HG03139 (cell line): ENCODE results near the gene HARS2.
"Not testable (repeated sequence)": the region's sequence is repeated elsewhere in the genome, so short reads cannot be mapped to it uniquely, and the experiment has no call there.

Source experiments
- ATAC-seq: cut with Tn5 transposase; IDR thresholded peaks from one replicate; pipeline ENCODE4 v1.9.1; 2021; ENCODE audit not compliant: unreplicated experiment

The HARS2 gene

DNA sequence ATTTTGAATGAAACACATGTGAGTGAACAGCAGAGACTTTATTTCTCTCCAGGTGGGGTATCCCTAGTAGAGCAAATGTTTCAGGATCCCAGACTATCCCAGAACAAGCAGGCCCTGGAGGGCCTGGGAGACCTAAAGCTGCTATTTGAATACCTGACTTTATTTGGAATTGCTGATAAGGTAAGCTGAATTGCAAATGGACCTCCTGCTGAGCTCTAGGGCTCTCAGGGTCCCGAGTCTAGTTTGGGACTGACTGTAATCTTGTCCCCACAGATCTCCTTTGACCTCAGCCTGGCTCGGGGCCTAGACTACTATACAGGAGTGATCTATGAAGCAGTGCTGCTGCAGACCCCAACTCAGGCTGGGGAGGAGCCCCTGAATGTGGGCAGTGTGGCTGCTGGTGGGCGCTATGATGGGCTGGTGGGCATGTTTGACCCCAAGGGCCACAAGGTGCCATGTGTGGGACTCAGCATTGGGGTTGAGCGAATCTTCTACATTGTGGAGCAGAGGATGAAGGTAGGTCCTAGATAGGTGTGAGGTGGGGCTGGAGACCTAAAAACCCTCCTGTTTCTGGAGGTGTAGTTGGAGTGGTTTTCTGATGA is 5.7 kb downstream of the HARS2 start:
- ATAC-seq: no peak

DNA sequence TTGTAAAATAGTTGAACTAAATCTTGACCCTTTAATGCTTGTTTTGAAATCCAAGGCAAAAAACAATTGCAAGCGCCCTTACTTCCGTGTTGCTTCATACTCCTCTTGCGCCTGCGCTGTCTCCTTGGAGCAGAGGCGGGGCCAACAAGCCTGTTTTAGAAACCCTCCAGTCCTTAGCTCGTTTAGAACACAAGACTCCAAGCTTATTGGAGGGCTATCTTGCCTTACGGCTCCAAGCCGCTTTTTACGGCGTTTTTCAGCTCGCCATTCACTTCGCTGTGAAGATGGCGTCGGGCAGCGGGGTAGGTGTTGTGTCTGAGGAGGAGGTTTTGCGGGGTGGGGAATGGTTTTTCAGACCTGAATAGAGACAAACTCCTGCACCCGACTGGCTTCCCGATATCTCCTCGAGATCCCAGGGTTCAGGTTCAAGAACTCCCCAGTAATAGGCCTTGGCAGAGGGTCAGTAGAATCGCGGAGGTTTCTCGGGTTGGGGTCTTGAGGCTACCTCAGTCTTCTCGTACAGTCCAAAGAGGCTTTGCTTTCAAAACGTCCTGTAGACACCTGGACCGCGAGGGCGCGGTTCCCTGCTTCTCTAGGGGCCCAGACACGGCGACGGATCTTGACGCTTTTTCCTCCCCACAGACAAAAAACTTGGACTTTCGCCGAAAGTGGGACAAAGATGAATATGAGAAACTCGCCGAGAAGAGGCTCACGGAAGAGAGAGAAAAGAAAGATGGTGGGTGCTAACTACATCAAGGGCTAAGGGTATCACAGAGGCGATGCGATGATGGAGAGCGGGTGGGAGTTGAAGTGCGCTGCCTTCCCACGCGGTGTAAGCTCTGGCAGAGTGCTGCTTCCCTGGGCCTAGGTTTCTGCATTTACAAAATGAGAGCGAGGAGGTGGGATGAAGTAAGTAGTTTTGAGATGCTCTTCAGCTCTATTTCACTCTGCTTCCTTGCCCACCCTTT is 9.2 kb downstream of the HARS2 start, which contains the start of gene ZMAT2:
Gene ZMAT2 (plus strand): TSS at position 271 of the 968 bp plus-strand sequence. CDS start 14 bp downstream, at position 285.
- peak; percentile 96 for ATAC-seq

DNA sequence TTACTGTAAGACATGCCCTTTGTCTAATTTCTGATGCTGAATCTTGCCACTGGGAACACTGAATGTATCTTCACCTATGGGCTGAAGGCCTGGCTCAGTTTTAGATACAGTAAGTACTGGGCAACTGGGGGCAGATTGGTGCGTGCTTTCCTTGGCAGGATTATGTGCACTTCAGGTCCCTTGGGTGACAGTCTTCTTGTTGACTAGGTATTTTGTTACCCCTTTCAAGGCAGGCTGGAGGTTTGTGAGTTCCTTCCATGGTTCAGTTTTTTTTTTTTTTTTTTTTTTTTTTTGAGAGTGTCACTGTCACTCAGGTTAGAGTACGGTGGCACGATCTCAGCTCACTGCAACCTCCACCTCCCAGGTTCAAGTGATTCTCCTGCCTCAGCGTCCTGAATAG is 16.6 kb downstream of the HARS2 start:
- no peak for ATAC-seq

DNA sequence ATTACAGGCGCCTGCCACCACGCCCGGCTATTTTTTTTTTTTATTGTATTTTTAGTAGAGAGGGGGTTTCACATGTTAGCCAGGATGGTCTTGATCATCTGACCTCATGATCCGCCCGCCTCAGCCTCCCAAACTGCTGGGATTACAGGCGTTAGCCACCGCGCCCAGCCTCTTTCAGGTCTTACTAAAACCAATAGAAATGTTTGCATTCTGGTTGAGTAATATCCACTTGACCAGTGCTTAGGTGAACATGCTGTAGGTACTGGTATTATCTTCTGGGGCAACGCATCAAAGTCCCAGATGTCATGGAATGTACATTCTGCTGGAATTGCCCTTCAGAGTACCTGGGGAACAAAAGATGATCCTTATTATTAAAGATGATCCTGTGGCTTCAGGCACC is 17.5 kb downstream of the HARS2 start:
- ATAC-seq: not testable (repeated sequence)

DNA sequence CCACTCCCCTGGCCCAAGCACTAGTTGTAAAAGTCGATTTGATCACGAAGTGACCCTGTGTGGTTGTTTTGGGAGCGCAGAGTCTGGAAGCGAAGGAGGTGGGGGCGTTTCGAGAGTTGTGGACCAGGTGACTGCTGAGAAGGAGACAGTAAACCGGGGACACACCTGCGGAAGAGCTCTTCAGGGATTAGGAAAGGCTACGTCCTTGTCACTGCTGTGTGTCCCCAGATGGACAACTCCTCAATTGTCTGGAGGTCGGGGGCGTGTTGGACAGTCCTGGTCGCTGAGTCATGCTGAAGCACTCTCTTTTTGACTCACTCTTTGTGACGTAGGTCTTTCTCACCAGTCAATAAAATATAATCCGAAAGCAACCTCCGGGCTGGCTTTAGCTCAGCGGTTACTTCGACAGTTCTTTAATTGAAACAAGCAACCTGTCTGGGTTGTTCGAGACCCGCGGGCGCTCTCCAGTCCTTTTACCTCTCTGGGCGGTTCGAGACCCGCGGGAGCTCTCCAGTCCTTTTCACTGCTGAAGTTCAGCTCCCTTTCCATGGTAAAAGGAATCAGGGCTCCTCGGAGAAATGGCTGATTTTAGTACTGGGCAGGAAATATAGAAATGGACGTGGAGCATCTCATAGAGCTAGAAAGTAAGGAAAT is 19.8 kb downstream of the HARS2 start:
- ATAC-seq: peak; percentile 85

DNA sequence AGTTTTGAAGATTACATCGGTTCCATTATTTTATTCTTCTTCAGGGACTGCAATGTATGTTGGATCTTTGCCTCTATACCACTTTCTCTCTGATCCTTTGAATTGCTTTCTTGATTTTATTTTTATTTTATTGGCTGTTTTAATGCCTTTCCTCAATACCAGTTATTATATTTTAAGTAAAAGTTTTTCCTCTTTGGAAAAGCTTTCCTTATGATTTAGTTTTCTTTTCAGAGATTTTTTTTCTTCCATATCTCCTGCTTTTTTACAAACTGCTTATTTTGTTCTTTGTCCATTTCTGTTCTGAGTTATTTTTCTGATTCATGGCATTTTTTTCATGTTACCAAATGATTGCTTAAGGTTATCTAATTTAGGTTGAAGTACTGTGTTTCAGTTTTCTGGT is 20.5 kb downstream of the HARS2 start:
- no peak for ATAC-seq

DNA sequence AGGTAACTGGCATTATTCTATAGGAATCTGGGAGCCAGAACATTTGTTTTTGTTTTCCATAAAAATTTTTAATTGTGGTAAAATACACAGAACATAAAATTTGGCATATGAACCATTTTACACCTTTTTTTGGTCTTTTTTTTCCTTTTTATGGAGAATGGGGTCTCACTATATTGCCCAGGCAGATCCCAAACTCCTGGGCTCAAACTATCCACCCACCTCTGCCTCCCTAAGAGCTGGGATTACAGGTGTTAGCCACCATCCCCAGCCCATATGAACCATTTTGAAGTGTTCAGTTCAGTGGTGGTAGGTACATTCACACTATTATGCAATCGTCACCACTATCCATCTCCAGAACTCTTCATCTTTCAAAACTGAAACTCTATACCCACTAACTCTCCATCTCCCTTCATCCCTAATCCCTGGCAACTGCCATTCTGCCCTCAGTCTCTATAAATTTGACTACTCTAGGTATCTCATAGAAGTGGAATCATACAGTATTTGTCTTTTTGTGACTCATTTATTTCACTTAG is 22.4 kb downstream of the HARS2 start:
- ATAC-seq: no peak

DNA sequence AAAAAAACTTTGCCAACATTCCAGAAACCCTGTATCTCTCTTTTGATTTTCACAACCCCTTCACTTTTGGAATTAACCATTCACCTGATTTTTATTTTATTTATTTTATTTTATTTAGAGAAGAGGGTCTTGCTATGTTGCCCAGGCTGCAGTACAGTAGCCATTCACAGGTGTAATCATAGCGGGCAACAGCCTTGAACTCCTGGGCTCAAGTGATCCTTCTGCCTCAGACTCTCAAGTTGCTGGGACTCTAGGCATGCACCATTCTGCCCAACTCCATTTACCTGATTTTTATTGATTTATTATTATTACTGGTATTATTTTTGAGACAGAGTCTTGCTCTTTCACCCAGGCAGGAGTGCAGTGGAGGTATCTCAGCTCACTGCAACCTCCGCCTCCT is 25.0 kb downstream of the HARS2 start:
- not testable (repeated sequence) for ATAC-seq

DNA sequence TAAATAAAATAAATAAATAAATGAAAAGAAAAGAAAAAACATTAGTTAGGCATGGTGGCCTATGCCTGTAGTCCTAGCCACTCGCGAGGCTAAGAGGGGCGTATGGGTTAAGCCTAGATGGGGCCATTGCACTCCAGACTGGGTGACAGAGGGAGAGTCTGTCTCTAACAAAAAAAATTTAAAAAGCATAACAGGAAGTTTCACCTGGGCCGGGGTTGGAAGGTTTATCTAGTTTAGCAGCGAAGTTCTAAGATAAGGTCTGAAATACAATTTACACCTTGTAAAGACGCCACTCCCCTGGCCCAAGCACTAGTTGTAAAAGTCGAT is 27.0 kb downstream of the HARS2 start:
- no peak for ATAC-seq

DNA sequence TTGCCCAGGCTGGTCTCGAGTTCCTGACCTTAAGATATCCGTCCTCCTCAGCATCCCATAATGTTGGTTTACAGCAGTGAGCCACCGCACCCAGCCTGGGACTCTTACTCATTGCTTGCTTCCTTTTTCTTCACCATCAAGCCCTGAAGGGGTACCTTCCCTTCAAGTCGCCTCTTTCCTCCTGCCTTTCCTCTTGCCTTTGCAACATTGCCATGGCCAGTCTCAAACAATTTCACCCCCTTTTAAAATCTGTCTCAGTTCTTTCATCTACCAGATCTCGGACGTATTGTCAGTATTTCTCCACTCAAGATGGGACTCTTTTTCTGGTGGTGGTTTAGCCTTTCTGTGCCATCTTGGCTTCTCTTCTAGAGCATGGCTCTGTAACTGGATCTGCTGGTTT is 29.5 kb downstream of the HARS2 start:
- not testable (repeated sequence) for ATAC-seq

DNA sequence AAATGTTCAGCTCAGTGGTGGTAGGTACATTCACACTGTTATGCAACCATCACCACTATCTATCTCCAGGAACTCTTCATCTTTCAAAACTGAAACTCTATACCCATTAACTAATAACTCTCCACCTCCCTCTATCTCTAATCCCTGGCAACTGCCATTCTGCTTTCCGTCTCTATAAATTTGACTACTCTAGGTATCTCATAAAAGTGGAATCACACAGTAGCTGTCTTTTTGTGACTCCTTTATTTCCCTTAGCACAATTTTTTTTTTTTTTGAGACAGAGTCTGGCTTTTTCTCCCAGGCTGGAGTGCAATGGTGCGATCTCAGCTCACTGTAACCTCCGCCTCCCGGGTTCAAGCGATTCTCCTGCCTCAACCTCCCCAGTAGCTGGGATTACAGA is 30.1 kb downstream of the HARS2 start:
- not testable (repeated sequence) for ATAC-seq

DNA sequence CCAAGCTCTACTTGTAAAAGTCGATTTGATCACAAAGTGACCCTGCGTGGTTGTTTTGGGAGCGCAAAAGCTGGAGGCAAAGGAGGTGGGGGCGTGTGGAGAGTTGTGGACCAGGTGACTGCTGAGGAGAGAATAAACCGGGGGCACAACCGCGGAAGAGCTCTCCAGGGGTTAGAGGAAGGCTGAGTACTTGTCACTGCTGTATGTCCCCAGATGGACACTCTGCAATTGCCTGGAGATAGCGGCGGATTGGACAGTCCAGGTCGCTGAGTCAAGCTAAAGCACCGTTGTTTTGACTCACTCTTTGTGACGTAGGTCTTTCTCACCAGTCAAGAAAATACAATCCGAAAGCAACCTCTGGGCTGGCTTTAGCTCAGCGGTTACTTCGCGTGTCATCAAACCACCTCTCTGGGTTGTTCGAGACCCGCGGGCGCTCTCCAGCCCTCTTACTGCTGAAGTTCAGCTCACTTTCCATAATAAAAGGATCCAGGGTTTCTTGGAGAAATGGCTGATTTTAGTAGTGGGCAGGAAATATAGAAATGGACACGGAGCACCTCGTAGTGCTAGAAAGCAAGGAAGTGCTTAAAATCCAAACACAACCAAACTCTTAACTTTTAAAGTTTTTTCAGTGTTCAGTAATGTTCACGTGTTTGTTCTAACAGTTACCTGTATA is 34.7 kb downstream of the HARS2 start:
- peak; percentile 80 for ATAC-seq

DNA sequence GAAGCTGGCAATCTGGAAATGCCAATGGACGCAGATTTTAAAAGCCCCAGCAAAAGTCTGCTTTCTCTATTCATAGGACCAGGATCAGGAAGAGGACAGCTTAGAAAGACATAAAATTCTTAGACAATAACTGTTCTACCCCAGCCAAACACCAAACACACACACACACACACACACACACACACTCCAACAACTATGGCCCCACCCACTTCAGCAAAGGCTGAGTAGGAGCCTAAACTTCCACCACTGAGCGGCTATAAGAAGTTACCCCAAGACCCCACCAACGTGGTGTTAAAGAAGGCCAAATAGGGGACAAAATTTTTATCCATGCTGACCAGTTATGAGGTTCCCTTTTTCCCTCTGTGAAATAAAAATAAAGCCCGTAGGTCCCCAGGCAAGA is 41.8 kb downstream of the HARS2 start:
- ATAC-seq: no peak

DNA sequence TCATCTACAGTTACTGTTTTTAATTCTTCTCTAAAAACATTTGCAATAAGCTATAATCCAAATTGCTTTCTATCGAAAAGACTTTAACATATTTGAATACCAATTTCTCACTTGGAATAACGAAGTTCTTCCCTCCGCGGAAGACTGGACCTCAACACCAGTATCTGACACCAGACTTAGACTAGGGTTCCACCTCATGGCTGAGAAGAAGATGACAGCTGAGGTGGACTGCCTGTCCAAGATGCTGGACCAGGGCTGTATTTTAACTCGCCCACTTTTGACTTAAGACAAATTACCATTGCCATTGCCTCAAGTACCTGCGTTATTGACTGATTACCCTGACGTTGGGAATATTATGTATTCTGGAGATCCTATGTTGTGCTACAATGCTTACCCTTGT is 43.1 kb downstream of the HARS2 start:
- no peak for ATAC-seq

DNA sequence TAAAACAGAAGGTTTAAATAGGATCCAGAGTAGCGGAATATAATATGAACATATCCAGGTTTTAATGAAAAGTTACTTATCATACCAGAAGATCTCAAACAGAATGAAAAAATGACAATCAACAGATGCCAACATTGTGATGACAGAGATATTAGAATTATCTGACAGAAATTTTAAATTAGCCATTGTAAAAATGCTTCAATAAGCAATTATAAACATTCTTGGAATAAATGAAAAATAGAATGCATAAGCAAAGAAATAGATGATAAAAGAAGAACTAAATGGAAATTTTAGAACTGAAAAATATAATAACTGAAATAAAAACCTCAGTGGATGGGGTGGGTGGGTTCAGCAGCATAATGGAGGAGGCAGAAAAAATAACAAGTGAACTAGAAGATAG is 46.2 kb downstream of the HARS2 start:
- ATAC-seq: no peak

DNA sequence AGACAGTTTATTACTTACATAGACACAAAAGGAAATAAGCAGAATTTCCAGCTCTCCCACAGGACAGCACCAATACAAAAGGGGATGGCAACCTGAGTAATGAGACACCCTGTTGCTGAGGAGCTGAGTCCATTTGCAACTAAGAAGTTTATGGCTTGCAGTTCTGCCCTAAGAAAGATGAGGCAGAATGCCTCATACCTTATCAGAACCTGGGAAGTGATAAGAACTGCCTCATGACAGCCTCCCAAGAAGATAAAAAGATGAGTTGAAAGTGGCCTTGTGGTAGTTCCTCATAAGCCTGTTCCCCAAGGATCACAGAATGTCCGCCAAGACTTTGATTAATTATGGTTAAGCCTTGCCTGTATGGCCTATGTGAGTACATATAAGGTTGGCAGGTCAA is 50.7 kb downstream of the HARS2 start:
- ATAC-seq: no peak
